ENCODE results near the gene UHRF2. TPM values are rescaled to one million over a fixed set of nuclear protein-coding genes. Genes with fewer than 3 reads are reported as not detected.

UHRF2 gene
- total and polyA plus RNA-seq, 4 donors: 37.7 to 104 (median 66.5) TPM

DNA sequence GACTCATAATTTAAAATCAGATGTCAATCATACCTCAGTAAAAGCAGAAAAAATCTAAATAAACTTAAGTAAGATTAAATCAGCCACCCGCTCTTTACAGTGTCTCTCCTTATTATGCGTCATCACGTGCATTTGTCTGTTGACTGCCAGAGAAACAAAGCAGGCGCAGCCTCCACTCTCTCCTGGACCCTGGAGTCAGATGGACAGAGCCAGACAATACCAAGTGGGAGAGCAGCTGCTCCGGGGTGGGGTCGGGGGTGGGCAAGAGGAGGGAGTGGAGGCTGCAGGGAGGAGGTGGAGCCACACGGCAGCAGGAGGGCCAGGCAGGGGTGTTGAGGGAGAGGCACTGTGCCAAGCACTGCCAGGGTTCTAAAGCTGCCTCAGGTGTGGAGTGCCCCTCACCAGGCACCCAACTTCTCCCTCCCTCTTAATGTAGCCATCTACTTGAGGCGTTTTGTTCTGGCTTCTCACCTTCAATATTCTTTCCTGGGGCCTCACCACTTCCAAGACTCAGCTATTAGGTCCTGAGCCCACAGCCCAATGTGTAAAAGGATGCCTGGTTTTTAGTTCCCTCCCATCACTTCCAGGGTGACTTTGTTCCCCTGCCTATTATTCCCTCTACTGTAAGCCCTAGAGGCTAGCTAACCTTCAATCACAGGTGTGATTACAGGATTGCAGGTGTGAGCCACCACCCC is 136.3 kb downstream of the UHRF2 start:
- Histone ChIP-seq H3K27me3 (ENCODE audit: control insufficient read depth, insufficient read depth, low read length) (no peaks in the 10 kb centered on the region), H3K36me3 (ENCODE audit: control insufficient read depth, insufficient read depth, low read length) (no peaks in the 10 kb centered on the region), H3K9me3 (ENCODE audit: control insufficient read depth, insufficient read depth, low read length) (no peaks in the 10 kb centered on the region), H3K4me1 (ENCODE audit: control insufficient read depth, insufficient read depth, low read length) (peaks cover 19% of the 10 kb centered on the region), H3K27ac (ENCODE audit: low read depth, low read length) (no peak overlapping the region), H3K4me3 (ENCODE audit: low read depth, low read length) (no peak overlapping the region)
- peak in 2 of 6 donors; percentile 45 to 66 for DNase-seq (ENCODE audit: low read depth in 4 of 6, low spot score in 6 of 6)
- 38% methylated on average over 5 of the region's 8 CpGs for WGBS (ENCODE audit: insufficient coverage)

DNA sequence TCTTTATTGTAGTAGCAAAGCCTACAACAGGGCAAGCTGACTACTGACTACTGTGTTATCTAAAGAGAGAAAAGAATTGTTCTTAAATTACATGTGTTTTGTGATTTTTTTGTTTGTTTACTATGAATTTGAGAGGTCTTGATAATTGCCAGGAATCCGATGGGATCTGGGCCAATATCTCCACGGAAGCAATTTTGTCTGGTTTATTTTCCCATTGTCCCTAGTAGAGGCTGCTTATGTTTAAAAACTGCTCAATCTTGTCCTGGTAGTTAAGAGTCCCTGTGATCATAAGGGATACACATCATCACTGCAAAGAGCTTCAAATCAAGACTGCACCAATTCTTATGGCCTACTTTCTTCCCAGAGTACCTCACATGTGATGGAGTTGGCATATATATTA is 138.1 kb downstream of the UHRF2 start:
- H3K27me3 ChIP-seq (ENCODE audit: control insufficient read depth, insufficient read depth, low read length): no peaks in the 10 kb centered on the region
- no CpG with 5 or more reads among the region's 2 CpGs for WGBS (ENCODE audit: insufficient coverage)
- no peak overlapping the region for H3K27ac ChIP-seq (ENCODE audit: low read depth, low read length)
- DNase-seq (ENCODE audit: low read depth in 4 of 6, low spot score in 6 of 6): peak in 1 of 6 donors; percentile 54
- H3K36me3 ChIP-seq (ENCODE audit: control insufficient read depth, insufficient read depth, low read length): peaks cover 3% of the 10 kb centered on the region
- H3K4me3 ChIP-seq (ENCODE audit: low read depth, low read length): no peak overlapping the region
- H3K4me1 ChIP-seq (ENCODE audit: control insufficient read depth, insufficient read depth, low read length): peaks cover 23% of the 10 kb centered on the region
- H3K9me3 ChIP-seq (ENCODE audit: control insufficient read depth, insufficient read depth, low read length): no peaks in the 10 kb centered on the region

DNA sequence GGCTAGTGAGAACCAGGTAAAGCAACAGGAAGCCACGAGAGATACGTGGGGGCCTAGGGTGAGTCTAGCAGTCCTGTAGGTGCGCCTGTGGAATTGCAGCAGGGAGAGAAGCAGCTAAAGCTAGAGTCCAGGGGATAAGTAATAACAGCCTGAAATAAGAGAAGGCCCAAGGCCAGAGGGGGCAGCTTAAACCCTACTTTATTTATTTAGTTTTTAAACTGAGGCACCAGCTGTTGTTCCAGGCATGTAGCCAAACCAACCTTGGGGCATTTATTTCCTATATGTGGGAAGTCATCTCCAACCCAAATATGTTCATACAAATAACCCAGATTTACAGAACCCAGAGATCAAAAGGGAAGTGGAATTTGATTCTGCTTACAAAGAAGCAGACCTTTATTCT is 139.0 kb downstream of the UHRF2 start:
- Histone ChIP-seq H3K4me1 (ENCODE audit: control insufficient read depth, insufficient read depth, low read length) (peaks cover 23% of the 10 kb centered on the region), H3K36me3 (ENCODE audit: control insufficient read depth, insufficient read depth, low read length) (peaks cover 6% of the 10 kb centered on the region), H3K27ac (ENCODE audit: low read depth, low read length) (peak overlapping the region; percentile 59), H3K27me3 (ENCODE audit: control insufficient read depth, insufficient read depth, low read length) (no peaks in the 10 kb centered on the region), H3K9me3 (ENCODE audit: control insufficient read depth, insufficient read depth, low read length) (no peaks in the 10 kb centered on the region), H3K4me3 (ENCODE audit: low read depth, low read length) (no peak overlapping the region)
- 58% methylated on average over 2 of the region's 3 CpGs for WGBS (ENCODE audit: insufficient coverage)
- peak in 2 of 6 donors; percentile 40 to 71 for DNase-seq (ENCODE audit: low read depth in 4 of 6, low spot score in 6 of 6)

DNA sequence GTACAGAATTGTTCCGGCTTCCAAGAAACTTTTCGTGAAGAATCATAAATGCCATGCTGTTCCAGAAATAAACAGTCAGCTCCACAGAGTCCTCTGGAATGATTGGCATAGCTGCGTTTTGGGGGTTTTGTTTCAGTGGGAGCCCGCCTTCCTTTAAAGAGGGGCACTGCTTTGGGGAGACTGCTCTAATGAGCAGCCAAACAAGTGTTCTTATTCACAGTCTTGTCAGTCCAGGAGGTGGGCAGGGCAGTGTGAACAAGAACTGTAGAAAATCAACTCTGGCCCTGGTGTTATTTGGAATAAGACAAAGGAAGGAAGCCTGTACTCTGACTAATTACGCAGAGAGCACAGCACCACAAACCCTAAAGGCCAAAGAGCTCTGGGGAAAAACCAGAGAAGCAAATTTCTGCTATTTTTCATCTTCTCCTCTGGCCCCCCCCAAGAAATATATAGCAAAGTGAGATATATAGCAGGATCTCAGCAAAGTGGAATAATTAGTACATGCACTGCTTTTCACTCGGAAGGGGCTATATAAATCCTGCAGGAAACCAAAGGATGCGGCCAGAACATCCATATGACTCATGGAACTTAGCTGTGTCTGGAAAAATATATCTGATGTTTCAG is 139.6 kb downstream of the UHRF2 start:
- WGBS (ENCODE audit: insufficient coverage): 40% methylated on average over 6 of the region's 7 CpGs
- DNase-seq (ENCODE audit: low read depth in 4 of 6, low spot score in 6 of 6): peak in 2 of 6 donors; percentile 27 to 59
- peaks cover 27% of the 10 kb centered on the region for H3K4me1 ChIP-seq (ENCODE audit: control insufficient read depth, insufficient read depth, low read length)
- no peak overlapping the region for H3K4me3 ChIP-seq (ENCODE audit: low read depth, low read length)
- H3K27me3 ChIP-seq (ENCODE audit: control insufficient read depth, insufficient read depth, low read length): no peaks in the 10 kb centered on the region
- H3K36me3 ChIP-seq (ENCODE audit: control insufficient read depth, insufficient read depth, low read length): peaks cover 6% of the 10 kb centered on the region
- no peaks in the 10 kb centered on the region for H3K9me3 ChIP-seq (ENCODE audit: control insufficient read depth, insufficient read depth, low read length)
- H3K27ac ChIP-seq (ENCODE audit: low read depth, low read length): peak overlapping the region; percentile 59

DNA sequence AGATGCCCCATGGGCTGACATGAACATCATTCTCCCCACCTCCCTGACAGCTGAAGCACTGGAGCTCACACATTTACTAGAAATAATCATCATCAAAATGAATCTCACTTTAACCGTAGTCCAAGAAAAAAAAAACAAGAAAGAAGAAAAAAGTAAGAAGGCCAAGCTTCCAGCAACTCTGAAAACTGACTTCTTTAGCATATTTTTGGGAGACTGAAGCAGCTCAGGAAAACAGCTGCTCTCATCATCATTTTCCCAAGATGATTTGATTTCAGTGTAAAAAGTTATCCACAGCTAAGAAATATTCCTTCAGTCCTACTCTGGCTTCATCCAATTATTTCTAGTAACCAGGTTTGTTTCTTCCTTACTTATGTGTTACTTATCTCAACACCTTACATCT is 140.9 kb downstream of the UHRF2 start:
- no peak overlapping the region for H3K4me3 ChIP-seq (ENCODE audit: low read depth, low read length)
- 100% methylated on average over 1 of the region's 1 CpG for WGBS (ENCODE audit: insufficient coverage)
- peaks cover 6% of the 10 kb centered on the region for H3K36me3 ChIP-seq (ENCODE audit: control insufficient read depth, insufficient read depth, low read length)
- H3K27me3 ChIP-seq (ENCODE audit: control insufficient read depth, insufficient read depth, low read length): no peaks in the 10 kb centered on the region
- peaks cover 36% of the 10 kb centered on the region for H3K4me1 ChIP-seq (ENCODE audit: control insufficient read depth, insufficient read depth, low read length)
- peak overlapping the region; percentile 42 for H3K27ac ChIP-seq (ENCODE audit: low read depth, low read length)
- no peaks in the 10 kb centered on the region for H3K9me3 ChIP-seq (ENCODE audit: control insufficient read depth, insufficient read depth, low read length)
- DNase-seq (ENCODE audit: low read depth in 4 of 6, low spot score in 6 of 6): no peak

Small RNAs within 50 kb of the gene (small RNA-seq; reads per million reads assigned to genes)
- gene RN7SL25P (ENCODE audit: low replicate concordance): not detected

Other genes starting within 250 kb of the UHRF2 start
- gene IL33, start 197.4 kb upstream of the UHRF2 start, total RNA-seq: 10 to 100 TPM; 21.6 to 34.7 TPM
- gene IL33, start 197.4 kb upstream of the UHRF2 start, polyA plus RNA-seq (ENCODE audit: insufficient read length in 2 of 2): 10 to 100 TPM; 15.2 to 17.9 TPM
- gene TPD52L3, start 84.8 kb upstream of the UHRF2 start, total RNA-seq: not detected
- gene TPD52L3, start 84.8 kb upstream of the UHRF2 start, polyA plus RNA-seq (ENCODE audit: insufficient read length in 2 of 2): not detected
- 10 to 100 TPM; 20.3 to 56.6 TPM for gene GLDC, start 232.5 kb downstream of the UHRF2 start, total RNA-seq
- gene GLDC, start 232.5 kb downstream of the UHRF2 start, polyA plus RNA-seq (ENCODE audit: insufficient read length in 2 of 2): 10 to 100 TPM; 31.9 to 41.1 TPM